ENCODE results near the gene MAP3K2.

MAP3K2 gene

DNA sequence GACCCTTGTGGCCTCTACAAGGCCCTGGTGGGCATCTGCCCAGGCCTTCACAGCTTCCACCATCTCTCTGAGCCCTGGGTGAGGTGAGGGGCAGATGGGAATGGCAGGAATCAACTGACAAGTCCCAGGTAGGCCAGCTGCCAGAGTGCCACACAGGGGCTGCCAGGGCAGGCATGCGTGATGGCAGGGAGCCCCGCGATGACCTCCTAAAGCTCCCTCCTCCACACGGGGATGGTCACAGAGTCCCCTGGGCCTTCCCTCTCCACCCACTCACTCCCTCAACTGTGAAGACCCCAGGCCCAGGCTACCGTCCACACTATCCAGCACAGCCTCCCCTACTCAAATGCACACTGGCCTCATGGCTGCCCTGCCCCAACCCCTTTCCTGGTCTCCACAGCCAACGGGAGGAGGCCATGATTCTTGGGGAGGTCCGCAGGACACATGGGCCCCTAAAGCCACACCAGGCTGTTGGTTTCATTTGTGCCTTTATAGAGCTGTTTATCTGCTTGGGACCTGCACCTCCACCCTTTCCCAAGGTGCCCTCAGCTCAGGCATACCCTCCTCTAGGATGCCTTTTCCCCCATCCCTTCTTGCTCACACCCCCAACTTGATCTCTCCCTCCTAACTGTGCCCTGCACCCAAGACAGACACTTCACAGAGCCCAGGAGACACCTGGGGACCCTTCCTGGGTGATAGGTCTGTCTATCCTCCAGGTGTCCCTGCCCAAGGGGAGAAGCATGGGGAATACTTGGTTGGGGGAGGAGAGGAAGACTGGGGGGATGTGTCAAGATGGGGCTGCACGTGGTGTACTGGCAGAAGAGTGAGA, 32.5 kb upstream of the MAP3K2 start:
- TF ChIP-seq, protein P1, sequence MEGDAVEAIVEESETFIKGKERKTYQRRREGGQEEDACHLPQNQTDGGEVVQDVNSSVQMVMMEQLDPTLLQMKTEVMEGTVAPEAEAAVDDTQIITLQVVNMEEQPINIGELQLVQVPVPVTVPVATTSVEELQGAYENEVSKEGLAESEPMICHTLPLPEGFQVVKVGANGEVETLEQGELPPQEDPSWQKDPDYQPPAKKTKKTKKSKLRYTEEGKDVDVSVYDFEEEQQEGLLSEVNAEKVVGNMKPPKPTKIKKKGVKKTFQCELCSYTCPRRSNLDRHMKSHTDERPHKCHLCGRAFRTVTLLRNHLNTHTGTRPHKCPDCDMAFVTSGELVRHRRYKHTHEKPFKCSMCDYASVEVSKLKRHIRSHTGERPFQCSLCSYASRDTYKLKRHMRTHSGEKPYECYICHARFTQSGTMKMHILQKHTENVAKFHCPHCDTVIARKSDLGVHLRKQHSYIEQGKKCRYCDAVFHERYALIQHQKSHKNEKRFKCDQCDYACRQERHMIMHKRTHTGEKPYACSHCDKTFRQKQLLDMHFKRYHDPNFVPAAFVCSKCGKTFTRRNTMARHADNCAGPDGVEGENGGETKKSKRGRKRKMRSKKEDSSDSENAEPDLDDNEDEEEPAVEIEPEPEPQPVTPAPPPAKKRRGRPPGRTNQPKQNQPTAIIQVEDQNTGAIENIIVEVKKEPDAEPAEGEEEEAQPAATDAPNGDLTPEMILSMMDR (IDR thresholded peaks at IDR 0.05; ENCODE audit: control insufficient read depth, extremely low read depth, insufficient read depth): no peak

DNA sequence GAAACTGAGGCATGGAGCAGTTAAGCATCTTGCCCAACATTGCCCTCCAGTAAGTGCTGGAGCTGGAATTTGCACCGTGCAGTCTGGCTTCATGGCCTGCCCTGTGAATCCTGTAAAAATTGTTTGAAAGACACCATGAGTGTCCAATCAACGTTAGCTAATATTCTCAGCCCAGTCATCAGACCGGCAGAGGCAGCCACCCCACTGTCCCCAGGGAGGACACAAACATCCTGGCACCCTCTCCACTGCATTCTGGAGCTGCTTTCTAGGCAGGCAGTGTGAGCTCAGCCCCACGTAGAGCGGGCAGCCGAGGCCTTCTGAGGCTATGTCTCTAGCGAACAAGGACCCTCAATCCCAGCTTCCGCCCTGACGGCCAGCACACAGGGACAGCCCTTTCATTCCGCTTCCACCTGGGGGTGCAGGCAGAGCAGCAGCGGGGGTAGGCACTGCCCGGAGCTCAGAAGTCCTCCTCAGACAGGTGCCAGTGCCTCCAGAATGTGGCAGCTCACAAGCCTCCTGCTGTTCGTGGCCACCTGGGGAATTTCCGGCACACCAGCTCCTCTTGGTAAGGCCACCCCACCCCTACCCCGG, 31.8 kb upstream of the MAP3K2 start:
- TF ChIP-seq, protein P1 (IDR thresholded peaks at IDR 0.05; ENCODE audit: control insufficient read depth, extremely low read depth, insufficient read depth): no peak
- H3K4me3 ChIP-seq (ENCODE audit: low read depth, low read length): no peak overlapping the region
- DNase-seq (ENCODE audit: low read depth): no peak

More for the DNA sequence above, 32.5 kb upstream of the MAP3K2 start:
- H3K4me3 ChIP-seq (ENCODE audit: low read depth, low read length): no peak overlapping the region
- no peak for DNase-seq (ENCODE audit: low read depth)

DNA sequence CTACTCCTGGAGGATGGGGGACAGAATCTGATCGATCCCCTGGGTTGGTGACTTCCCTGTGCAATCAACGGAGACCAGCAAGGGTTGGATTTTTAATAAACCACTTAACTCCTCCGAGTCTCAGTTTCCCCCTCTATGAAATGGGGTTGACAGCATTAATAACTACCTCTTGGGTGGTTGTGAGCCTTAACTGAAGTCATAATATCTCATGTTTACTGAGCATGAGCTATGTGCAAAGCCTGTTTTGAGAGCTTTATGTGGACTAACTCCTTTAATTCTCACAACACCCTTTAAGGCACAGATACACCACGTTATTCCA, 31.3 kb upstream of the MAP3K2 start:
- TF ChIP-seq, protein P1 (IDR thresholded peaks at IDR 0.05; ENCODE audit: control insufficient read depth, extremely low read depth, insufficient read depth): no peak
- no peak overlapping the region for H3K4me3 ChIP-seq (ENCODE audit: low read depth, low read length)
- no peak for DNase-seq (ENCODE audit: low read depth)

DNA sequence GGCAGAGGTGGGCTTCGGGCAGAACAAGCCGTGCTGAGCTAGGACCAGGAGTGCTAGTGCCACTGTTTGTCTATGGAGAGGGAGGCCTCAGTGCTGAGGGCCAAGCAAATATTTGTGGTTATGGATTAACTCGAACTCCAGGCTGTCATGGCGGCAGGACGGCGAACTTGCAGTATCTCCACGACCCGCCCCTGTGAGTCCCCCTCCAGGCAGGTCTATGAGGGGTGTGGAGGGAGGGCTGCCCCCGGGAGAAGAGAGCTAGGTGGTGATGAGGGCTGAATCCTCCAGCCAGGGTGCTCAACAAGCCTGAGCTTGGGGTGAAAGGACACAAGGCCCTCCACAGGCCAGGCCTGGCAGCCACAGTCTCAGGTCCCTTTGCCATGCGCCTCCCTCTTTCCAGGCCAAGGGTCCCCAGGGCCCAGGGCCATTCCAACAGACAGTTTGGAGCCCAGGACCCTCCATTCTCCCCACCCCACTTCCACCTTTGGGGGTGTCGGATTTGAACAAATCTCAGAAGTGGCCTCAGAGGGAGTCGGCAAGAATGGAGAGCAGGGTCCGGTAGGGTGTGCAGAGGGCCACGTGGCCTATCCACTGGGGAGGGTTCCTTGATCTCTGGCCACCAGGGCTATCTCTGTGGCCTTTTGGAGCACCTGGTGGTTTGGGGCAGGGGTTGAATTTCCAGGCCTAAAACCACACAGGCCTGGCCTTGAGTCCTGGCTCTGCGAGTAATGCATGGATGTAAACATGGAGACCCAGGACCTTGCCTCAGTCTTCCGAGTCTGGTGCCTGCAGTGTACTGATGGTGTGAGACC, 30.7 kb upstream of the MAP3K2 start, which contains the start of gene PROC:
Gene PROC (plus strand): TSS at position 128 of the 812 bp plus-strand sequence. CDS start 1,516 bp downstream, outside the sequence.
- TF ChIP-seq, protein P1 (IDR thresholded peaks at IDR 0.05; ENCODE audit: control insufficient read depth, extremely low read depth, insufficient read depth): no peak
- no peak within 1 kb of the TSS for H3K4me3 ChIP-seq (ENCODE audit: low read depth, low read length)
- DNase-seq (ENCODE audit: low read depth): no peak

DNA sequence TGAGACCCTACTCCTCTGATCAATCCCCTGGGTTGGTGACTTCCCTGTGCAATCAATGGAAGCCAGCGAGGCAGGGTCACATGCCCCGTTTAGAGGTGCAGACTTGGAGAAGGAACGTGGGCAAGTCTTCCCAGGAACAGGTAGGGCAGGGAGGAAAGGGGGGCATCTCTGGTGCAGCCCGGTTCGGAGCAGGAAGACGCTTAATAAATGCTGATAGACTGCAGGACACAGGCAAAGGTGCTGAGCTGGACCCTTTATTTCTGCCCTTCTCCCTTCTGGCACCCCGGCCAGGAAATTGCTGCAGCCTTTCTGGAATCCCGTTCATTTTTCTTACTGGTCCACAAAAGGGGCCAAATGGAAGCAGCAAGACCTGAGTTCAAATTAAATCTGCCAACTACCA, 29.6 kb upstream of the MAP3K2 start:
- H3K4me3 ChIP-seq (ENCODE audit: low read depth, low read length): no peak overlapping the region
- TF ChIP-seq, protein P1 (IDR thresholded peaks at IDR 0.05; ENCODE audit: control insufficient read depth, extremely low read depth, insufficient read depth): no peak
- DNase-seq (ENCODE audit: low read depth): no peak

DNA sequence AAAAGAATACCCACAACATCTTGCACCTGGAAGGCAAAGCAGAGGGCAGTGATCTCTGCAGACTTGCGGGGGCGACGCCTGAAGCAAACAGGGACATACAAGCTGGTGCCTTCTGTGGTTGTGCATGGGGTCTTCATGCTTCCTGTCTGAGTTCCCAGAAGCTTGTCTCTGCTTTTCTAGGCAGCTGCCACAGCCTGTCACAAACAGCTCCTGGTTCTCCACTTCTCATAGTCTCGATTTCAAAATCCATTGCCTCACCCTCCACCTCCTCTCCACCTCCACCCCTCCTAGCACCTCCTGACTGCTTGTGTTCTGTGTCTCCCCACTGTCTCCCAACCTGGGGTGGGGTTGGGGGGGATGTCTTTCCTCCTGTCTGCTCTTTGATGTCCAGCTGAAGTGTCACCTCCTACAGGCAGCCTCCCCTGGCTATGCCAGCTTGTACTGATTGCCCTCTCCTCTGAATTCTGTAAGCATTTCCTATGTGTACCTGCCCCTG, 28.8 kb upstream of the MAP3K2 start:
- TF ChIP-seq, protein P1 (IDR thresholded peaks at IDR 0.05; ENCODE audit: control insufficient read depth, extremely low read depth, insufficient read depth): no peak
- no peak overlapping the region for H3K4me3 ChIP-seq (ENCODE audit: low read depth, low read length)
- no peak for DNase-seq (ENCODE audit: low read depth)

Data from LNCaP clone FGC (cell line).